ENCODE results near the gene ITGB8. TPM values are rescaled to one million over a fixed set of nuclear protein-coding genes. Genes with fewer than 3 reads are reported as not detected.

The ITGB8 gene
- polyA plus RNA-seq, 3 donors, result 1.5 to 4.5 (median 1.6) TPM

GRCh38 chr7:20438694-20439376 is 108.1 kb downstream of the ITGB8 start:
- no peak overlapping the region for H3K27ac ChIP-seq (ENCODE audit: low read depth, low read length)
- 46 to 88% (median 53%) methylated on average over 7 of the region's 7 CpGs for WGBS, 3 donors

DNA sequence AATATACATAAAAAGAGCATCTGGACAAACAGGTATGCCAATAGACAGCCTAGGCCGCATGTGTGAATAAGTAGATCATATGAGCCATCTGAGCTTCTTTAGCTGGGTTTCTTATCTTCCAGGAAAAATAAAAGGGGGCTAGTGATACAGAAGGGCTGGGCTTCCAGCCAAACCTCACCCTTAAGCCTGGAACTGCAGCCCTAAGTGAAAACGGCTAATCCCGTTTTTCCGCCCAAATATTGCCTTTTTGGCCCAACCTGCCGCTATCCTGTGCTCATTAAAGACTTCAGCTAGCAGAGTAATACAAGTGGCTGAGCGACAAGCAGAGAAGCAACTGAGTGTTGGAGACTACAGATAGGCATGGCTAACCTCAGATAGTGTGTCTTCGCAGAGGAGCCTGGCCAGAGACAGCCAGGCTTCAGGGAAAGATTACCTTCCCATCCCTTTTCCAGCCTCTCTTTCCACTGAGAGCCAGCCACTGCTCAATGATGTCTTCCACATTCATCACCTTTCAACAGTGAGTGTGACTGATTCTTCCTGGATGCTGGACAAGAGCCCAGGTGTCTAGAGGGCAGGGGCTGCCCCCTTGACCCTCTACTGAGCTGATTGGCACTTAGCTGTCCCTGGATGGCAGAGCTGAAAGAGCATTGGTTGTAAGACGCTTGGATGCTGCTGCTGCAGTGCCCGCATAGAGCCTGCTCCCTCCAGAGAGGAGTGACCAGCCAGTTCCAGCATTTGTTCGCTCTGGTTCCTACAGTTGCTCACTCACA is 108.9 kb downstream of the ITGB8 start:
- H3K27ac ChIP-seq (ENCODE audit: low read depth, low read length), result no peak overlapping the region
- 88 to 92% (median 91%) methylated on average over 10 of the region's 10 CpGs for WGBS, 3 donors

DNA sequence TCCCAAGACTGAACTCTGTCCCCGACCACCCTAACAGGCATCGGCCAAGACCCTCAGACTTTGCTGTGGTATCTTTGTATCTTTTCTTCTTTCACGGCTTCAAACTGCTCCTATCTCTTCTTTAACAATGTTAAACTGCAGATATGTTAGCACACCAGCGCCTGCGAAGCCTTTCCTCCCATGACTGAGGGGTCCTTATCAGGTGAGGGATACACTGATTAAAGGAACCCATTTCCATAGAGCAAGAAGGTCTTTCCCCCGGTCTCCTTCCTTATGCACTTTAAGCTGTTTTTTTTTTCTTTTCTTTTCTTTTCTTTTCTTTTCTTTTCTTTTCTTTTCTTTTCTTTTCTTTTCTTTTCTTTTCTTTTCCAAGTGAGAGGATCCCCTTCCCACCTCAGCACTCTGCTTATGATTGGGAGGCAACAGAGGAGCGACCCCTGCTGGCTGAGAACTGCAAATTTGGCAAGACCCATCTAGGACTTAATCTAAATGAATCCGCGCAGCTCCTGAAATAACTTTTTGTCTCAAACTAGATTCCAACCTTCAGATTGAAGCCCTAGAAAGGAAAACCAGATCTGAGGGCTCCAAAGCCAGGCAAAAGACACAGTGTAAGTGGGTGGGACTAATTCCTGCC is 109.9 kb downstream of the ITGB8 start:
- WGBS, 3 donors, result 78 to 87% (median 85%) methylated on average over 9 of the region's 9 CpGs
- H3K27ac ChIP-seq (ENCODE audit: low read depth, low read length), result no peak overlapping the region

DNA sequence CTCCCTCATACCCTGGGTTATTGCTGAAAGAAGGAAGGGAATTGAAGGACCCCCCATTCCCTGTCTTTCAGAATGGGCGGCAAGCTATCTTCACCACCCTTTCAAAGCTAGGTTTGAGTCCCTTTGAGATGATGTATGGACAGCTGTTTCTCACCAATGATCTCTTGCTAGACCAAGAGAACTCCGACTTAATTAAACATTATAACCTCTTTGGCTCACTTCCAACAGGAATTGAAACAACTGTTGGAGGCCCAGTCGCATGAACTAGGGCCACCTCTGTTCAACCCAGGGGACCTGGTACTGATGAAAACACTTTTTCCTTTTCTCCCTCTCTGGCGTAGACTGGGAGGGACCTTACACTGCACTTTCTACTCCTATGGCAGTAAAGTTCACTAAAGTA is 110.6 kb downstream of the ITGB8 start:
- no peak overlapping the region for H3K27ac ChIP-seq (ENCODE audit: low read depth, low read length)
- WGBS, 3 donors, result 79 to 87% (median 79%) methylated on average over 4 of the region's 4 CpGs

GRCh38 chr7:20441991-20442441 is 111.3 kb downstream of the ITGB8 start:
- 74 to 85% (median 82%) methylated on average over 3 of the region's 3 CpGs for WGBS, 3 donors
- H3K27ac ChIP-seq (ENCODE audit: low read depth, low read length), result no peak overlapping the region

- WGBS, 3 donors, result 56 to 69% (median 65%) methylated on average over 8 of the region's 8 CpGs
These were observed 112.3 kb downstream of the ITGB8 start for GRCh38 chr7:20442951-20443350.

GRCh38 chr7:20444030-20444800 is 113.5 kb downstream of the ITGB8 start:
- 47 to 61% (median 57%) methylated on average over 2 of the region's 2 CpGs for WGBS, 3 donors
- no peak overlapping the region for H3K27ac ChIP-seq (ENCODE audit: low read depth, low read length)

More at GRCh38 chr7:20442951-20443350, 112.3 kb downstream of the ITGB8 start:
- H3K27ac ChIP-seq (ENCODE audit: low read depth, low read length), result no peak overlapping the region

DNA sequence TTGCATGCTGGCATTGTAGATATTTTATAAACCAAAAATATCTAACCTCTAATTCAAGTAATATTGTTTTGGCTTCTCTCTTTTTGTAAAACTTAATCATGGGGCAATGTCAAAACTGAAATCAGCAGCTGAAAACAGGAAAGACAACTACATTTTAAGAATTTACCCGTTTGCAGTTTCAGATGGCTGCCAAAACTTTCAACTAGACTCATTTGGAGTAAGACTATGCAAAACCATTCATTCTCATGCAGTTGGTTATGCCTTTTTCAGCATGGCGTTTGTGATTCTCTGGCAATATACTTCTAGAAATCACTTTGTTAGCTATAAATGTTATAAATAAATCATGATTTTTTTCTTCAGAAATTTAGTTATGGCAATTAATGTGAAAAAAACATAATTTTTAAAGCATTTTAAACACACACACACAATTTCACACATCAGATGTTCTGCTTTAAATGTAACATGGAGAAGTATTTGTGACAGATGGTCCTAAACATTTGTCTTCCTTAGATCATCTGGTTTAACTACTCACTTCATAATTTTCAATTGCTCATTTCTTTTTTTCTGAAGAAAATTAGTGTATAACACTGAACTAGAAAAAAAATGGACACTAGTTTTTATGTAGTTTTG is 116.4 kb downstream of the ITGB8 start:
- H3K27ac ChIP-seq (ENCODE audit: low read depth, low read length), result no peak overlapping the region
- 38 to 47% (median 40%) methylated on average over 2 of the region's 2 CpGs for WGBS, 3 donors

GRCh38 chr7:20449176-20449575 is 118.5 kb downstream of the ITGB8 start:
- no peak overlapping the region for H3K27ac ChIP-seq (ENCODE audit: low read depth, low read length)
- 67 to 72% (median 70%) methylated on average over 3 of the region's 3 CpGs for WGBS, 3 donors

DNA sequence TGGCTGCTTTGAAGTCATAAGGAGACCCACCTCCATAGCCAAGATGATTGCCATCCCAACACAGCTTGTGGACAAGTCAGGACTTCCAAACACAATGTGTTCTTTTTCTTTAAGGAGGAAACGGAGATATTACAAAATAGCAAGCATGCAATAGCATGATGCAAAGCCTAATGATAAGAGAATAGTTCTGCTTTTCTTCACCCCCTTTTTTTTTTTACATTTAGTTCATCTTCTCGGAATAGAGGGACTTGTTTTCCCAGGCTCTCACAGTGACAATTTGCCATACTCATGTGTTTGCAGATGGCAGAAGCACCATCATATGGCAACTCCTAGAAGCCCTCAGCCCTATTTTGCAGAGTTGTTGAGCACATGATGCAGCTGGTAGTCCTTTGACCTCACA is 119.8 kb downstream of the ITGB8 start:
- WGBS, 3 donors, result 50 to 85% (median 50%) methylated on average over 2 of the region's 2 CpGs
- no peak overlapping the region for H3K27ac ChIP-seq (ENCODE audit: low read depth, low read length)

DNA sequence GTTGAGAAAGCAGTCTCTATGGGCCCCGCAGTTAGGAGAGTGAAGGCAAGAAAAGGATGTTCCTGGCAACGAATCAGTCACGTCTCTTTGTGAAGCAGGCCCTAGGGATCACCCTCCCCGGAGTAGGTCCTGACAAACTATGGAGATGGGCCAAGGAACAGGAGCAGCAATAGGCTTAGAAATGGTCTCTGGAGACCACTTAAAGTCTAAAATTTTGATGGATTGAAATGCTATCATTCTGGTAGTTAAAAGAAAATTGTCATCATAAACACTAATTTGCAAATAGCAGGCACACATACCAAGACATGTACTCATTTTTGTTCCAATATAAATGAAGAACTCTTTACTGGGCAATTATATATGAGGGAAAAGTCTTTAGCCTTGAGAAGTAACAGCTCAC is 123.5 kb downstream of the ITGB8 start:
- no peak overlapping the region for H3K27ac ChIP-seq (ENCODE audit: low read depth, low read length)
- 68 to 80% (median 70%) methylated on average over 4 of the region's 4 CpGs for WGBS, 3 donors

DNA sequence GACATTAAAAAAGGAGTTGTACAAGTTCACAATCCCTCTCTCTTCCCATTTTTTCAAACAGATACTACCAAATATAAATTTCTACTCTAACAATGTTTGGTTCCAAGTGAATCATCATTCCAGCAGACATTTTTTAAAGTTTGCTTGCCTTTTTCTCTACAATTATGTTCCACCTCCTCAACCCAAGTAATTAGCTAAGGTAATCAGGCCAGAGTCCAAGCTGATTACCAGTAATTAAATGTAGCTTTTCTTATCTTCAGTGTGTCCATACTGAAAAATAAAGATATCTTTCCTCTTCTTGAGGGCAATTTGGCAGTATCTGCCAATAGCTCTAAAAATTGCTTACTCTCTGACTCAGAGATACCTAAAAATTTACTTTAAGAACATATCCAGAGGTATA is 126.0 kb downstream of the ITGB8 start:
- H3K27ac ChIP-seq (ENCODE audit: low read depth, low read length), result no peak overlapping the region

DNA sequence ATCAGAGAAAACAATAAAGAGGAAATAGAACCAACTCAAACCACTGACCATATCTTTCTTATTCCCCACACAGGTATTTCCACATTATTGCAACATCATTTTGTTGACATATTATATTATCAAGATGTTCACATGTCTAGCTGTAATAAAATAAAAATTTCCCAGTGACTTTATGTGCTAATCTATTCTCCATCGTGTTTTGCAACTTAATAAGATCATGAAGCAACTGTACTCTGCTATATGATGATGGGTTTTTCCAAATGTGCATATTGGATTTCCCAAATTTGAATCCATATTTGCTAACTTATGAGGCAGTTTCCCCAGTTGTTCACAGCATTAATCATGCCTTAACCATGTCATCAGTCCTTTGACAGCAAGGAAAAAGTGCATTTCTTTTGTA is 127.8 kb downstream of the ITGB8 start:
- no peak overlapping the region for H3K27ac ChIP-seq (ENCODE audit: low read depth, low read length)
- WGBS, 3 donors, result 41 to 52% (median 45%) methylated on average over 1 of the region's 1 CpG

GRCh38 chr7:20459419-20459818 is 128.7 kb downstream of the ITGB8 start:
- 89 to 91% (median 89%) methylated on average over 4 of the region's 4 CpGs for WGBS, 3 donors
- H3K27ac ChIP-seq (ENCODE audit: low read depth, low read length), result no peak overlapping the region

GRCh38 chr7:20464891-20465290 is 134.2 kb downstream of the ITGB8 start:
- H3K27ac ChIP-seq (ENCODE audit: low read depth, low read length), result no peak overlapping the region
- 76 to 87% (median 84%) methylated on average over 1 of the region's 1 CpG for WGBS, 3 donors
